ENCODE data around the gene SEC16A. TPM values are rescaled to one million over a fixed set of nuclear protein-coding genes. Genes with fewer than 3 reads are reported as not detected.

SEC16A gene
- total RNA-seq, 2 donors from 2014 or later, result 32.6 to 41.6 TPM

DNA sequence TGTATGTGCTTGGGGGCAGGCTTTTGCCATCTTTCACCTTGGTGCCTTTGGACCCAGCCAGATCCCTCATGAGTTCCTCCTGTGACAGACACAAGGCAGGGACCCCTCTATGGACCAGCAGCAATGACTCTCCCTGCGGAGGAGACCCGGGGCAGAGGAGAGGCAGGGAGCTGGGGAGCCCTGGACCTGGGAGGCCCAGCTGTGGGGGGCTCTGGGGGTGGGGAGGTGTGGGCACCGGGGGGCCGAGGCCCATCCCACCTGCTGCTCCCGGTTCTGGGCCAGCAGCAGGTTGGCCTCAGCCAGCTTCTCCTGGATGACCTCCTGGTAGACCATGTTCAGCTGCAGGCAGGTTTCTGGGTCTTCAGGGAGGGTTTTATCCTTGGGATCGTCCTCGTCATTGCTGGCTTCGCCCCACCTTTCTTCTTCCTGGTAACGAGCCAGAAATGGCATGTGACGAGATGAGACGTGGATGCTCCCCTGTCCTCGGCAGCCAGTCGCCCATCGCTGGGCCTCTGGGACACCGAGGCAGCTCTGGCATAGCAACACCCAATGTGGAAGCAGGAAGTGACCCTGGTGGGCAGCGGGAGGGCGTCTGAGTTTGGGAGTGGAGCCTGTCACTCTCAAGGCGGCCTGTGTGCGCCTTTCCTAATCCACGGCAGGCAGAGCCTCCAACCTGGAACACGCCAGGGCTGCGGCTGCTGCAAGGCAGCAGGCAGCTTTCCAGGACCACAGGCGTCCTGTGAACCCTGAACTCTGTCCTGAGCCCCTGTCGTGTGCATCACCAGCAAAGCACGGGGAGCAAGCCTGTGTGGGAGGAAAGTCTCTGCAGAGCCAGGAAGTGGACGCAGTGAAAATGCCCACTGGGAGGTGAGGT is 87.3 kb downstream of the SEC16A start:
- TF ChIP-seq, protein P1, sequence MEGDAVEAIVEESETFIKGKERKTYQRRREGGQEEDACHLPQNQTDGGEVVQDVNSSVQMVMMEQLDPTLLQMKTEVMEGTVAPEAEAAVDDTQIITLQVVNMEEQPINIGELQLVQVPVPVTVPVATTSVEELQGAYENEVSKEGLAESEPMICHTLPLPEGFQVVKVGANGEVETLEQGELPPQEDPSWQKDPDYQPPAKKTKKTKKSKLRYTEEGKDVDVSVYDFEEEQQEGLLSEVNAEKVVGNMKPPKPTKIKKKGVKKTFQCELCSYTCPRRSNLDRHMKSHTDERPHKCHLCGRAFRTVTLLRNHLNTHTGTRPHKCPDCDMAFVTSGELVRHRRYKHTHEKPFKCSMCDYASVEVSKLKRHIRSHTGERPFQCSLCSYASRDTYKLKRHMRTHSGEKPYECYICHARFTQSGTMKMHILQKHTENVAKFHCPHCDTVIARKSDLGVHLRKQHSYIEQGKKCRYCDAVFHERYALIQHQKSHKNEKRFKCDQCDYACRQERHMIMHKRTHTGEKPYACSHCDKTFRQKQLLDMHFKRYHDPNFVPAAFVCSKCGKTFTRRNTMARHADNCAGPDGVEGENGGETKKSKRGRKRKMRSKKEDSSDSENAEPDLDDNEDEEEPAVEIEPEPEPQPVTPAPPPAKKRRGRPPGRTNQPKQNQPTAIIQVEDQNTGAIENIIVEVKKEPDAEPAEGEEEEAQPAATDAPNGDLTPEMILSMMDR (IDR thresholded peaks at IDR 0.05), result no peak
- Histone ChIP-seq H3K4me1 (peaks cover 0 to 19% of the 10 kb centered on the region in 2 donors), H3K36me3 (peaks cover 50% of the 10 kb centered on the region), H3K27ac (no peak overlapping the region), H3K4me3 (no peak overlapping the region), H3K9me3 (no peaks in the 10 kb centered on the region), H3K27me3 (no peaks in the 10 kb centered on the region)
- no peak for DNase-seq (ENCODE audit: low spot score)

DNA sequence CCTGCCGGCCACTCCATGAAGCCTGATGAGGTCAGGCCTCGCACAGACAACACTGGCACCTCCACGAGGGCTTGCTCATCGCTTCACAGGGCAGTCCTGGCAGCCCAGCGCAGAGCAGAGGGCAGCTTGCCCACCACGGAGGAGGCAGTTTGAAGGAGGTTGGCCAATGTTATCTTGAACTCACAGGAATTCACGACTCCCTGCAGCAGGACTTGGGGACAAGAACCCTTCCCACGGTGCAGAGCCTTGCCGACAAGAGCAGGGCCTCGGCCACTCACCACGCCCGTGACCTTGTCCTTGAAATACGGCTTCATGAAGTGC is 87.9 kb downstream of the SEC16A start:
- Histone ChIP-seq H3K9me3 (no peaks in the 10 kb centered on the region), H3K27ac (no peak overlapping the region), H3K4me1 (peaks cover 0 to 15% of the 10 kb centered on the region in 2 donors), H3K27me3 (no peaks in the 10 kb centered on the region), H3K36me3 (peaks cover 50% of the 10 kb centered on the region), H3K4me3 (no peak overlapping the region)
- no peak for DNase-seq (ENCODE audit: low spot score)
- TF ChIP-seq, protein P1 (IDR thresholded peaks at IDR 0.05), result no peak

DNA sequence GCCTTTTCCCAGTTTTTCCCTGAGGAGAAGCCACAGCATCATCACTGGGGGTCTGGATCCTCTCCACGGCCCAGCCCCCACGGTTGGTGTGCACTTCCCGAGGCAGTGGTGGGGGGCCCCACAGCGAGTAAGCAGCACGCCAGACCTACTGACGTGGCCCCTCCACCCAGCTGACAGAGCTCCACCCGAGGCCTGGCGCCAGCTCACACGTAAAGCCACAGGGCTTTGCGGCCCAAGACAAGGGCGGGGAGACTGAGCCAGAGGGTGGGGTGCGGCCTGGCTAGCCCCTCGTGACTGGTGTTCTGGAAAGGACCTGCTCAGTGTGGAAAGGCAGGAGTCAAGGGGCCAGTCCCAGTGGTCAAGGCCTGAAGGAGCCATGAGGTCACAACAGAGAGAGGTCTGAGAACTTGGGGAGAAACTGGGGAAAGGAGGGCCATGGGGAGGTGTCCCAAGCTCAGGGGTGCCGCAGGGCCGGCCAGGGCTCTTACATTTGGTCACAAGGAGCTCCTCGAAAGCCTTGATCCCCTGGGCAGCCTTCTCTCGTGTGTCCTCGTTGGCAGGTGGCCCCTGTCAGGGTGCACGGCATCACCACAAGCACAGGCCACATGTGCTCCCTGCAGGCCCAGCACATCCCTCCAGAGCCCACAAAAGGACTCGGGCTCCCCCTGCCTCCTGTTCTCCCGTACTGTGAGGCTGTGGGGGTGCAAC is 88.4 kb downstream of the SEC16A start:
- peaks cover 0 to 13% of the 10 kb centered on the region in 2 donors for H3K4me1 ChIP-seq
- H3K27me3 ChIP-seq, result no peaks in the 10 kb centered on the region
- H3K27ac ChIP-seq, result no peak overlapping the region
- no peak for DNase-seq (ENCODE audit: low spot score)
- no peak overlapping the region for H3K4me3 ChIP-seq
- H3K9me3 ChIP-seq, result no peaks in the 10 kb centered on the region
- TF ChIP-seq, protein P1 (IDR thresholded peaks at IDR 0.05), result no peak
- H3K36me3 ChIP-seq, result peaks cover 53% of the 10 kb centered on the region

DNA sequence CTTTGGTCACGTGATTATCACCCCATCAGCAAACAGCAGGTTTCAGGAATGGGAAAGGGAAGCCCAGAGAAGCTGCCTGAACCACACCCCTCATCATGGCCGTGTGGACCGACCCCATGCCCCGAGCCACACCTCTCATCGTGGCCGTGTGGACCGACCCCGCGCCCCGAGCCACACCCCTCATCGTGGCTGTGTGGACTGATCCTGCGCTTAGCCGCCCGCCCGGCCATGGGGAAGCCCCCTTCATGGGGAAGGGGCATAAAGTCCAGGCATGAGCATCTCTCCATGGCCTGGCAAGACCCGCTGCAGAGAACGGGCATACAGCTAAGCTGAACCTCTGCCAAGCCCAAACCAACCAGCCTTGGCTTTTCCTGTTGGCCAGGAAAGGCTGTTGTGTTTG is 89.3 kb downstream of the SEC16A start:
- no peaks in the 10 kb centered on the region for H3K9me3 ChIP-seq
- peaks cover 0 to 4% of the 10 kb centered on the region in 2 donors for H3K4me1 ChIP-seq
- H3K4me3 ChIP-seq, result no peak overlapping the region
- H3K27ac ChIP-seq, result no peak overlapping the region
- H3K27me3 ChIP-seq, result no peaks in the 10 kb centered on the region
- TF ChIP-seq, protein P1 (IDR thresholded peaks at IDR 0.05), result no peak
- peaks cover 62% of the 10 kb centered on the region for H3K36me3 ChIP-seq
- DNase-seq (ENCODE audit: low spot score), result no peak

DNA sequence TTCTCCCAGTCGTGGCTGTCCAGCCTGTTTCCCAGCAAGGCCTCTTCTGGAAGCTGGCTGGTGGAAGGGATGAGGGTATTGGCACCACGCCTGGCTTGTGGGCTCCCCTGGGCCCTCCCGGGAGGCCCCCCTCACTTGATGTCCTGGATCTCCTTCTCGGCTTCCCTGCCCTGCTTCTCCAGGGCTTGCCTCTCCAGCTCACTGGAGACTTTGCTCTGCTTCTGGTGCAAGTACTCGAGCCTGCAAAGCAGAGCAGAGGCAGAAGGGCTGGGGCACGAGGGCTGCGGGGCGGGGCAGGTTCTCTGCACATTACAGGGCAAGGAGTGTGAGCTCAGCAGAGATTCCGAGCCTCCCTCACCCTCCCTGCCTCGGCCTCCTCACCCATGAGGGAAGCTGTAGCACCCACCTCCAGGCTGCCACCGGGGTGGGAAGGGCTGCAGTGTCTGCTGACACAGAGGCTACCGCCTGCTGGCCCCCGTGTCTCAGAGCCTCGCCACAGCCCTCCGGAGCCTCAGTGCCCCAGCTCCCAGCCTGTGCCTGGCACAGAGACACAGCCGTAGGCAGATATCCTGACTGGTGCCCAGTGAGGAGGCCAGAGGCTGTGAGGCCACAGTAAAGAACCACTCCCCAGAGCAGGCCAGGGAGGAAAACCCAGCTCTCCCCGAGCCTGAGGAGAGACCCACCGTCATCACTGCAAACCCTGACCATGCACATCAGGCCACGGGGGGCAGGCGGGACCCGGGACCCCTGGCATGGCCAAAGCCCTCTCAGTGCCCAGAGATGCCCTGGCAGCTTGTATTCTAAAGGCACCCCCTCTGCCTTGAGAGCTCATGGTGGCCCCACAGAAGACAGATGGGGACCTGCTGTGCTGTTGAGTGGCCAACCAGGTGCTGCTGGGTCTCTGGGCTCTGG is 90.0 kb downstream of the SEC16A start:
- no peak for DNase-seq (ENCODE audit: low spot score)

More for the DNA sequence above, 90.0 kb downstream of the SEC16A start:
- H3K27ac ChIP-seq, result no peak overlapping the region
- no peaks in the 10 kb centered on the region for H3K4me1 ChIP-seq
- peaks cover 70% of the 10 kb centered on the region for H3K36me3 ChIP-seq
- TF ChIP-seq, protein P1 (IDR thresholded peaks at IDR 0.05), result no peak
- no peak overlapping the region for H3K4me3 ChIP-seq
- H3K9me3 ChIP-seq, result no peaks in the 10 kb centered on the region
- no peaks in the 10 kb centered on the region for H3K27me3 ChIP-seq
